ENCODE measurements around the gene AMER3.

- TF ChIP-seq CTCF (IDR thresholded peaks at IDR 0.05) = no peak
- TF ChIP-seq SIN3A (IDR thresholded peaks at IDR 0.05; ENCODE audit: borderline replicate concordance, insufficient read depth, low read depth, low read length) = no peak
- TF ChIP-seq TCF7L2 (IDR thresholded peaks at IDR 0.05; ENCODE audit: low read depth, low read length) = no peak
Observed at GRCh38 chr2:130769343-130769907, 14.1 kb downstream of the AMER3 start.

All from Panc1 (cell line).